HG03439 (cell line): ENCODE results near the gene CLEC18C.
"Not testable (repeated sequence)": the region's sequence is repeated elsewhere in the genome, so short reads cannot be mapped to it uniquely, and the experiment has no call there.

Source experiments
- ATAC-seq: cut with Tn5 transposase; IDR thresholded peaks from one replicate; pipeline ENCODE4 v1.9.1; 2021; ENCODE audit warnings: mild to moderate bottlenecking, moderate library complexity; ENCODE audit not compliant: unreplicated experiment

Gene CLEC18C

GRCh38 chr16:70173212-70173837 is at the start of gene CLEC18C:
Gene CLEC18C, plus strand, starts transcription at chr16:70173787. Its CDS starts 492 bp downstream, at chr16:70174279.
- ATAC-seq: not testable (repeated sequence)

DNA sequence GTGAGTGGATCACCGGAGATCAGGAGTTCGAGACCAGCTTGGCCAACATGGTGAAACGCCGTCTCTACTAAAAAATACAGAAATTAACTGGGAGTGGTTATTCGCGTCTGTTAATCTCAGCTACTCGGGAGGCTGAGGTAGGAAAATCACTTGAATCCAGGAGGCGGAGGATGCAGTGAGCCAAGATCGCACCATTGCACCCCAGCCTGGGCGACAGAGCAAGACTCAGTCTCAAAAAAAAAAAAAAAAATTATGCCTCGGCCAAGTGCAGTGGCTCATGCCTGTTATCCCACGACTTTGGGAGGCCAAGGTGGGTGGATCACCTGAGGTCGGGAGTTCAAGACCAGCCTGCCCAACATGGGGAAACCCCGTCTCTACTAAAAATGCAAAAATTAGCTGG is 49.8 kb upstream of the CLEC18C start:
- not testable (repeated sequence) for ATAC-seq

- not testable (repeated sequence) for ATAC-seq
Measured at GRCh38 chr16:70126226-70126625, 47.4 kb upstream of the CLEC18C start.

DNA sequence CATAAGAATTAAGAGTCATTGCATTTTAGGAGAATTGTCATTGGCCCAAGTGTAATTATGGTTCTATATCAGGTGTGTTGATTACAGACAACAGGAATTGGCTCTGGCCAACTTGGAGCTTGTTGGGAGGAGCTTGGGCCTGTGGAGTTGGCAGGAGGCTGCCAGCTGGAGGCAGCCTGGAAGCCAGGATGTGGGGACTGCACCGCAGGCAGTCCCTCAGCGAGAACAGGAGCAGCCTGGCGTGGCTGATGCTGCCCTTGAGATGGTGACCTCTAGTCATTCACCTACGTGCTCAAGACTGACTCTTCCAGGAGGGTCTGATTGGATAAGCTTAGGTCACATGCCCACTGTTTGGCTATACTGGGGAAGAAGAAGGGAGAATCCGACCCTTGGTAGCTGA is 45.9 kb upstream of the CLEC18C start:
- not testable (repeated sequence) for ATAC-seq

GRCh38 chr16:70128844-70129243 is 44.7 kb upstream of the CLEC18C start:
- ATAC-seq: not testable (repeated sequence)

DNA sequence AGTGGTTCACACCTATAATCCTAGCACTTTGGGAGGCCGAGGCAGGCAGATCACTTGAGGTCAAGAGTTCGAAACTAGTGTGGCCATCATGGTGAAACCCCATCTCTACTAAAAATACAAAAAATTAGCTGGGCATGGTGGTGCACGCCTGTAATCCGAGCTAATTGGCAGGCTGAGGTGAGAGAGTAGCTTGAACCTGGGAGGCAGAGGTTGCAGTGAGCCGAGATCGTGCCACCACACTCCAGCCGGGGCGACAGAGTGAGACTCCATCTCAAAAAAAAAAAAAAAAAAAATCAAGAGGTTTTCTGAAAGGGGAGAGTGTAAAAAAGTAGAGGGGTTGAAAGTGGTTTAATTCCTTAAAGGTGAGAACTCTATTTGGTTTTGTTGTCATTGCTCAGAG is 37.8 kb upstream of the CLEC18C start:
- not testable (repeated sequence) for ATAC-seq

DNA sequence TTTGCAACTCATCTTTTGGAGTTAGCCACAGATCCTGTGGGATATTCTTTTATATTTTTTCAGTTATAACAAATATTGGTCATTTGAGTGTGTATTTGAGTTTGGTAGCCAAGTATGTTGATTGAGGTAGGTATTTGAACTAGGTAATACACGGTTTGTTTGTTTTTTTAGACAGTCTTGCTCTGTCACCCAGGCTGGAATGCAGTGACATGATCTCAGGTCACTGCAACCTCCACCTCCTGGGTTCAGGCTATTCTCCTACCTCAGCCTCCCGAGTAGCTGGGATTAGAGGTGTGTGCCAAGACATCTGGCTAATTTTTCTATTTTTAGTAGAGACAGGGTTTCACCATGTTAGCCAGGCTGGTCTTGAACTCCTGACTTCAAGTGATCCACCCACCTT is 37.0 kb upstream of the CLEC18C start:
- not testable (repeated sequence) for ATAC-seq

- ATAC-seq: not testable (repeated sequence)
Measured at GRCh38 chr16:70142739-70143138, 30.8 kb upstream of the CLEC18C start.

GRCh38 chr16:70143231-70143895 is 30.2 kb upstream of the CLEC18C start:
- not testable (repeated sequence) for ATAC-seq

- not testable (repeated sequence) for ATAC-seq
Measured at GRCh38 chr16:70147853-70148252, 25.7 kb upstream of the CLEC18C start.

DNA sequence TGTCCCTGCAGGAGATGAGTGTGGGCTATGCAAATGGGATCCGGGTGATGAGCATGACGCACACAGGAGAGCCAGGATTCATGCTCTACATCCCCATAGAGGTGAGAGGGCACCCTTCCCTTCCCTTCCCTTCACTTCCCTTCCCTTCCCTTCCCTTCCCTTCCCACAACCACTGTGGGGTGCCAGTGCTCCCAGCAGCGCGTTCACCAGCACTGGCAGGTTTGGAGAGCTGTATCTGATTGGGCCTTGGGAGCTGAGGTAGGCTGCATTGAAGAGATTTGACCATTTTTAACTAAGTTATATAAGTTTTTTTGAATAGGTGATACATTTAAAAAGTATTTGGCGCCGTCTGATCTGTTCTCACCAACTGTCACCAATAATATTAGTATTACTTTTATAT is 25.1 kb upstream of the CLEC18C start:
- not testable (repeated sequence) for ATAC-seq

GRCh38 chr16:70149296-70149695 is 24.3 kb upstream of the CLEC18C start:
- ATAC-seq: not testable (repeated sequence)

- no peak for ATAC-seq
Measured at GRCh38 chr16:70151391-70151790, 22.2 kb upstream of the CLEC18C start.

DNA sequence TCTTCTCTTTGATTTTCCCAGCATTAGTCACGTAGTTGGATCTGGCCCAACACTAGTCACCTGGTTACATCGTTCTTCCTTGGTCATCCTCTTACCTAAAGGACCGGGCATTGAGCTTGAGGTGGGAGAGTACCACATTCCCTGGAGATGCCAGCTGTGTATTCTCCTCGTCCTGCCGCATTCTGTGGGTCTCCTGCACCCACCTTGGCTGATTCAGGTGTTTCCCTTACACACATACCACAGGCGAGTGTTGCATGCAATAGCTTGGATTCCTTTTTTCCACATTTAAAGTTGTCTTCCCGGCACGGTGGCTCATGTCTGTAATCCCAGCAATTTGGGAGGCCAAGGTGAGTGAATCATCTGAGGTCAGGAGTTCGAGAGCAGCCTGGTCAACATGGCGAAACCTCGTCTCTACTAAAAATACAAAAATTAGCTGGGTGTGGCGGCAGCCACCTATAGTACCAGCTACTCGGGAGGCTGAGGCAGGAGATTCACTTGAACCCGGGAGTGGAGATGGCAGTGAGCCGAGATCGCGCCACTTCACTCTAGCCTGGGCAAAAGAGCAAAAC is 21.6 kb upstream of the CLEC18C start:
- no peak for ATAC-seq

DNA sequence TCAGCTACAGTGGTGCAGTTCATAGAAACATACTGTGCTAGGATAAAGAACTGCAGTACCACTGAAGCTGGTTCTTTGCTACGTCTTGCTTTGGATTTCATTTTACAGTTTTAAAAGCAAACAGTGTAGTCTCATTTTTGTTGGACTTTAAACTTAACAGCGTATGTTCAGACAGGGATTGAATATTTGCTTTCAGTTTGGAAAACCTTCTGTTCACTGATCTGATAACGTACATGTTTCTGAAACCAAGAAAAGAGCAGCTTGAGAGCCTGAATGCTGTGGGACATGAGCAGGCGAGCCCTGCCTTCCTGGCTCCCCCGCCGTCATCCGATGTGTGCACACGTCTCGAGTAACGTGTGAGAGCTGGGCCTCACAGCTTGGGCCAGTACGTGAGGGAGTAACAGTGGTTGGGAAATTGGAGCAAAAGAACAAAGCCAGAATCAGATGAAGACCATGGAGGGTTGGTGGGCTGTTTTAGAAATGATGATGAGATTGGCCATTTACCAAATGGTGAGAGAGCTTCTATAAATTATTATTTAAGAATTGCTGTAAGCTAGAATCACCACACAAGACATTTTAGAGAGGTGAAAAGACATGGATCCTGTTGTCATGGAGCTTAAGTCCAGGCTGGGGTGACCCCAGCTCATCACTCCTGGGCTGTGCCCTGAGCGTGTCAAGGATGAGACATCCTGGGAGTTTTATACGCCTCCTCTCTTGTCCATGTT is 20.8 kb upstream of the CLEC18C start:
- no peak for ATAC-seq

DNA sequence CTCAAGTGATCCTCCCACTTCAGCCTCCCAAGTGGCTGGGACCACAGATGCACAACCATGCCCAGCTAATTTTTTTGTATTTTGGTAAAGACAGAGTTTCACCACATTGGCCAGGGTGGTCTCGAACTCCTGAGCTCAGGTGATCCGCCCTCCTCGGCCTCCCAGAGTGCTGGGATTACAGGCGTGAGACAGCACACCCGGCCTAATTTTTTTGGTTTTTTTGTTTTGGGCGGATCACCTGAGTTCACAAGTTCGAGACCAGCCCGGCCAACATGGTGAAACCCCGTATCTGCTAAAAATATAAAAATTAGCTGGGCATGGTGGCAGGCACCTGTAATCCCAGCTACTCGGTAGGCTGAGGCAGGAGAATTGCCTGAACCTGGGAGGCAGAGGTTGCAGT is 18.9 kb upstream of the CLEC18C start:
- ATAC-seq: not testable (repeated sequence)

GRCh38 chr16:70156207-70156978 is 17.2 kb upstream of the CLEC18C start:
- ATAC-seq: no peak

GRCh38 chr16:70157105-70157476 is 16.5 kb upstream of the CLEC18C start:
- ATAC-seq: no peak

DNA sequence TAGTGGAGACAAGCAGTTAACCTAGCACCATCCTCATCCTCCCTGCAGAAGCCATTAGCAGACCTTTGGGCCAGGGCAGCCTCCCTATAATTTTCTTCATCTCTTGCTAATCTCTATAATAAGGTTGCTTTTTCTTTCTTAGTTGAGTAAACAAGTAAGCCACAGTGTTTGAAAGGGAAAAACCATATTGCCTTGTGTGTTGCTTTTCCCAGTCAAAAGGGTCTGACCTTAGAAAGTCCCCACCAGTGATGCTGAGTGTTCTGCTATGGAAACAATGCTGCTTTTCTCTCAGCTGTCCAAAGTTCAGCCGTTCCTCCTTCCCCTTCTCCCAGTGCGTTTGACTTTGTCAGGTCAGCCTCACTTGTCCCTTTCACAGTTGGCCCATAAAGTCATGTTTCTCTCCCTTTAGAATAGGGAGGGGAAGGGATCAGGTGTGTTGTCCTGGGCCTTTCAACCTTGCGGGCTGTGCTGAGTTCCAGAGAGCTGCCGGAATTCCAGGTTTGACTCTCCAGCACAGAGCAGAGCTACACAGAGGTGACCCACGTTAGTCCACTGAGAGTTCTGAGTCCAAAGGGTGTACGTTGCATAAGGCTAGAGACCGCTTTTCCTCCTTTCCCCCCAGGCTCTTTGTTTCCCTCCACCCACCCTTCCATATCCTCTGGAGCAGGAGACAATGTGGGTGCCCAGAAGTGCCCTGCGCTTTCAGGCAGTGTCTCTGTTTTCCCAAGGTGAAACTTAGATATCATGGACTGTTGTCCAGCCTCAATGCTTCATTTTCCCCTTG is 15.9 kb upstream of the CLEC18C start:
- ATAC-seq: no peak
